Left cardiac atrium (tissue), 4 donors: ENCODE data around the gene SLC25A43. TPM values are rescaled to one million over a fixed set of nuclear protein-coding genes. Genes with fewer than 3 reads are reported as not detected.
"Not testable (repeated sequence)": the region's sequence is repeated elsewhere in the genome, so short reads cannot be mapped to it uniquely, and the experiment has no call there.

Experiments
- ATAC-seq, 2 donors: fragments of 200-7000 bp; cut with Tn5 transposase; one replicate each; pipeline ENCODE4 v1.9.1; 2020; ENCODE audit warnings: mild to moderate bottlenecking in 2 of 2, moderate library complexity in 2 of 2
- DNase-seq: peaks from one replicate; pipeline ENCODE4 v3.0.0-alpha.2; 2020
- intact Hi-C, 2 donors: fragments of 100-400 bp; cut with DNase I; formaldehyde crosslinking; loops; one replicate each; pipeline versions ENCODE4 v1.14.1 to v1.15.1; 2022 to 2023
- total RNA-seq, 2 donors: library from RNA; stranded (reverse); fragmentation: NEBNext Ultra II Directional; extraction: Animal tissue kit (Norgen Biotek cat#: 25700); gene quantifications; one replicate each; pipeline ENCODE4 v1.2.1, GENCODE V29; 2021
- donor health status: DM: no; HTN: yes; CAD: no.
- donor health status: DM: no; HTN: yes; CAD: no; lungs with severe emphysema.
- donor health status: DM: yes; HTN: yes; CAD: no.
- donor health status: Dilated cardiomyopathy.

The SLC25A43 gene
- total RNA-seq, 2 donors from 2014 or later, result 4.4 to 8.0 TPM

DNA sequence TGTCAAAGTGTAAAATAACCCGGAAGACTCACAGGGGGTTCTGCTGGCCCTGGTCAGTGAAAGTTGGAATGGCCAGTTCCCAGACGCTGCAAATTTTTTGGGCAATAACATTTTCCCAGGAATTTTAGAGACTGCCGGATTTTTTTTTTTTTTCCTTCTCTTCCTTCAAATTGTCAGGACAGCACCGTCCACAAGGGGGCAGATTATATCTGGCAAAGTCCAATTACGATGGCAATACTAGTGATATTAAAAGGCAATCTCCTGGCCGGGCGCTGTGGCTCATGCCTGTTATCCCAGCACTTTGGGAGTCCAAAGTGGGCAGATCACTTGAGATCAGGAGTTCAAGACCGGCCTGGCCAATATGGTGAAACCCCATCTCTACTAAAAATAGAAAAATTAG lies 89.6 kb downstream of the SLC25A43 start:
- no peak for DNase-seq
- intact Hi-C loops, result no loop called here
- ATAC-seq, result peak in 1 of 2 donors; percentile 17

DNA sequence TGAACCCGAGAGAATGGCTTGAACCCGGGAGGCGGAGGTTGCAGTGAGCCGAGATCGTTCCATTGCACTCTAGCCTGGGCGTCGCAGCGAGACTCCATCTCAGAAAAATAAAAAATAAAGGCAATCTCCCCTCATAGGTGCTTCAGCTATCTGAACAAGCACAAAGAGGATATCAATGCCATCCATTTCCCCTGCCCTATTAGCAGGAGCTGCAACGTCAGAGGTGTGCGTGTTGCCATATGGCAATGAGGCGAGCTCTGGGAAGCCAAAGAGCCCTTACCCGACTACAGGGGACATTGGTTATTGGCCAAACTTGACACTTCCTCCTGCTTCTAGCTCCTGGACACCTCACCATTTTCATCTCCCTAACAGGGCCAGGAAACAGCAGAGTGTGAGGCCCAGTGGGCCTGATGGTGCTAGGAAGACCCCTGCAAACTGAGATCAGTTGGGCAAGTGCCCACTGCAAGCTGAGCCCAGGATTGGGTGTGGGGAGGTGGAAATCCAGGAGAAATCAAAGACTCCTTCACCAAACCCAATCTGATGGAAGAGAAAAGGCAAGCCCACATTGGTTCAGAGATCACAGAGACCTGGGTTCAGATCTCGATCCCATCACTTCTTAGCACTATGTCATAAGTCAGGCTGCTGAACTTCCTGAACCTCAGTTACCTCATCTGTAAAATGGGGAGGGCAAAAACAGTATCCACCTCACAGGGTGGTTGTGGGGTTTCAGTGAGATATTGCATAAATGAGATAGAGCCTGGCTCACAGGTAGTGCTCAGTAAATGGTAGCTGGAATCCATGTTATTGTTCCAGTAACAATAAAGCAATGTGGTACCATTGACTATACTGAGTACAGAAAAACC lies 90.3 kb downstream of the SLC25A43 start:
- intact Hi-C loops, result no loop called here
- ATAC-seq, result no peak
- no peak for DNase-seq

DNA sequence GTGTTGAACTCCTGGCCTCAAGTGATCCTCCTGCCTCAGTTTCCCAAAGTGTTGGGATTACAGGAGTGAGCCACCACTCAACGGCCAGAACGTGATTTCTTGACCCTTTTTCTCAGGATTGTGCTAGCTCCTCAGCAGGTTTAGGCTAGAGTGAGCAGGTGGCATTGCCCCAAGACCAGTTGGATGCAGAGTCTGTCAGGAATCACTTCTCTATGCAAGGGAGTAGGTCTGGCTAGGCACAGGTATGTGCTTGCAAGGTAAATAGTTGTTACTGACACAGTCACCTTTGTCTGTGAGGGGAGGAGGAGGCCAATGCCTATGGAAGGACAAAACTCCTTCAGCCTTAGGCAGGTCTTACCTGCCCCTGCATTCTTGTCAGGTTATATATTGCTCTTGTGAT lies 93.3 kb downstream of the SLC25A43 start:
- intact Hi-C loops, result no loop called here
- DNase-seq (no peak), ATAC-seq (no peak)

GRCh38 chrX:119493851-119494495 lies 94.8 kb downstream of the SLC25A43 start:
- intact Hi-C loops, ATAC-seq, DNase-seq: not testable (repeated sequence)

DNA sequence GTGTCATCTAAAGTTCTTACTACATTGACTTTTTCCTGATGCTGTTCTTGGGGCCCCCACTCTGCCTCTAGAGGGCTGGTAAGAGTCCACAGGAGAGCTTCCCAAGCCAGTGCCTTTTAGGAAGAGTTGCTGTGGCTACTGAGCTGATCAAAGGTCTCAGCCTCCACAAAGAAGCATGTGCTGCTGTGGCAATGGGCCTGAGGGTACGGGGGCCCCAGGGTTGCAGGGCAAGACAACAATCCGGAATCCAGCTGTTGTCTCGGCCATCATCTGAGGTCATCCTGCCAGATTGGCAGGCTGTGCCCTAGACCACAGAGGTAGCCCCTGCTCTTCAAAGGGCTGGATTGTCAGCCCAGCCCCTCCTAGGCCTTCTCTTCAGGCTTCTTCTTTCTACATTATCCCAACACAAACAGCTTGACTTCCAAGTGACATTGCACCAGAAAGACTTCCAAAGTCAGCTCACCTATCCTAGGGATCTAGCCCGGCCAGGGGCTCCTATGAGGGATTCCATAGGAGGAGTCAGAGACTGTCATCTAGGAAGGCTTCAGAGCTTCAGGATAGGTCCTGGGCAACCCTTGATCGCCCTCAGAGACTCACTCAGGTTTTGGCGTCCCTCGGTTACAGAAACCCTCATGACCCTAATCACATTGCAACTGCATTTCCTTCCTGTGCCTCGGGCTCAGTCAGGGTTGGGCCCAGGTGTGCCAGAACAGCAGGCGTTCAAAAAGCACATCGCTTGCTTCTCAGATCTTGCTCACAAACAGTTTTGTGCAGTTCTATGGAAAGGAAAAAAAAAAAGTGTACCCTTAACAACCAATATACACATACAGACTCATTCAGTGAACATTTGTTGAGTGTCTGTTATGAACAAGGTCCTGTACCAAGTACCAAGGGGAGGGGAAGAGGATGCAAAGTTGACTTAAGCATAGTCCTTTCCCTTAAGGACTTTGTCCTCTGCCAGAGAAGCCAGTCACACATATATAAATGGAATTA lies 96.9 kb downstream of the SLC25A43 start:
- no peak for ATAC-seq
- intact Hi-C loops, result no loop called here
- DNase-seq, result no peak

DNA sequence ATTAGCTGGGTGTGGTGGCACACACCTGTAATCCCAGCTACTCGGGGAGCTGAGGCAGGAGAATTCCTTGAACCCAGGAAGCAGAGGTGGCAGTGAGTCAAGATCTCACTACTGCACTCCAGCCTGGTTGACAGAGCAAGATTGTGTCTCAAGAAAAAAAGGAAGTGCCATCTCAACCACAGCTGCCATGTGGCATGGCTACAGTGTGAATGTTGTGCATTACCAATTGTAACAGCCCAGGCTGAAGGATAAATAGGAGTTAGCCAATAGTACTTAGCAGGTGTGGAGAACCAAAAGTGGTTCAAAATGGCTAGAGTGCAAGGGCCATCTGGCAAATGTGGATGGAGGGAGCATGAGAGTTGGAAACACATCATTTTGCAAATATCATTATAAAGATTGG lies 98.0 kb downstream of the SLC25A43 start:
- ATAC-seq (no peak), DNase-seq (no peak)
- intact Hi-C loops, result no loop called here

- no peak for DNase-seq
- ATAC-seq, result no peak
- intact Hi-C loops, result no loop called here
Measured at GRCh38 chrX:119500061-119500800, 101.1 kb downstream of the SLC25A43 start.

GRCh38 chrX:119501511-119502148 lies 102.5 kb downstream of the SLC25A43 start:
- intact Hi-C loops, result no loop called here
- DNase-seq, result no peak
- no peak for ATAC-seq

GRCh38 chrX:119502727-119503483 lies 103.8 kb downstream of the SLC25A43 start:
- DNase-seq (no peak), ATAC-seq (peak in 1 of 2 donors; percentile 41)
- intact Hi-C loops, result no loop called here

DNA sequence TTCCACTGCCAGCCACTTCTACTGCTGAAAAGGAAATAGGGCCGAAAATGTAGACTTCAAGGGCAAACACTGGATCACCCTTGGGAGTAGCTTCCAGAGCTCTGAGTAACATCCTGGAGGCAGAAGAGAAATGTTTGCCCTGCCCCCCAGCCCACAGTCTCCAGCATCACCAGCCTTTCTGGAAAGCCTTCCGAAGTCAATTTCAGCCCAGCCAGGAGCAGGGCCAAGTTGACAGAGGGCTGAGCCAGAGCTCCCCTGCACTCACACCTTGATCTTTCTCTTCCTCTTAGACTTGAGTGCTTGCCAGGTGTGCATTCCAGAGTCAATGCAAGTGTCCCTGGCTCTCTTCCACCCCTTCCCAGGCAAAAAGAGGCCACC lies 104.3 kb downstream of the SLC25A43 start:
- intact Hi-C loops, result no loop called here
- ATAC-seq (peak; percentile 41 to 78), DNase-seq (no peak)

Other genes starting within 250 kb of the SLC25A43 start
- 10 to 100 TPM; 39.7 to 50.2 TPM for gene PGRMC1, start 163.1 kb upstream of the SLC25A43 start, total RNA-seq
- 100 to 1,000 TPM; 151 to 205 TPM for gene SLC25A5, start 69.1 kb downstream of the SLC25A43 start, total RNA-seq
- 10 to 100 TPM; 13.1 to 17.8 TPM for gene STEEP1, start 166.1 kb downstream of the SLC25A43 start, total RNA-seq
- gene UBE2A, start 175.2 kb downstream of the SLC25A43 start, total RNA-seq, result 10 to 100 TPM; 49.1 to 52.6 TPM
- gene NKRF, start 207.1 kb downstream of the SLC25A43 start, total RNA-seq, result 1 to 10 TPM; 4.0 to 6.1 TPM